ENCODE results near the gene SPATA7.

The SPATA7 gene

GRCh38 chr14:88352698-88353097 is 32.8 kb upstream of the SPATA7 start:
- DNase-seq (ENCODE audit: extremely low read depth, low read depth), result peak; percentile 5
- no peak overlapping the region for H3K4me3 ChIP-seq (replicated peaks; ENCODE audit: low read depth, low read length)
- TF ChIP-seq CTCF (IDR thresholded peaks at IDR 0.05; ENCODE audit: low read depth, low read length, missing control alignments), result no peak

- no peak for TF ChIP-seq CTCF (IDR thresholded peaks at IDR 0.05; ENCODE audit: low read depth, low read length, missing control alignments)
- DNase-seq (ENCODE audit: extremely low read depth, low read depth), result no peak
- H3K4me3 ChIP-seq (replicated peaks; ENCODE audit: low read depth, low read length), result no peak overlapping the region
Observed at GRCh38 chr14:88354358-88354757, 31.1 kb upstream of the SPATA7 start.

DNA sequence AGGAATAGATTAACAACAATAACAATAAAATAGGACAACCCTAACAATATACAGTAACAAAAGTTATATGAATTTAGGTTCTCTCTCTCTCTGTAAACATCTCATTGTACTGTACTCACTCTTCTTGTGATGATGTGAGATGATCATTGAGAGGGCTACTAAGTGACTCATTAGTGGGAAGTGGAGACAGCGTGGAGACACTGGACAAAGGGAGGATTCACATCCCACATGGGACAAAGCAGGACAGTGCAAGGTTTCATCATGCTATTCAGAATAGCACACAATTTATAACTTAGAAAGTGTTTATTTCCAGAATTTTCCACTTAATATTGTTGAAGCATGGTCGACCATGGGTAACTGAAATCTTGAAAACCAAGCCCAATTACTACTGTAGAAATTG is 26.0 kb upstream of the SPATA7 start:
- no peak overlapping the region for H3K4me3 ChIP-seq (replicated peaks; ENCODE audit: low read depth, low read length)
- DNase-seq (ENCODE audit: extremely low read depth, low read depth), result no peak
- TF ChIP-seq CTCF (IDR thresholded peaks at IDR 0.05; ENCODE audit: low read depth, low read length, missing control alignments), result no peak

GRCh38 chr14:88363644-88364043 is 21.8 kb upstream of the SPATA7 start:
- no peak for TF ChIP-seq CTCF (IDR thresholded peaks at IDR 0.05; ENCODE audit: low read depth, low read length, missing control alignments)
- no peak overlapping the region for H3K4me3 ChIP-seq (replicated peaks; ENCODE audit: low read depth, low read length)
- DNase-seq (ENCODE audit: extremely low read depth, low read depth), result no peak

GRCh38 chr14:88364710-88365413 is 20.6 kb upstream of the SPATA7 start:
- no peak for DNase-seq (ENCODE audit: extremely low read depth, low read depth)
- H3K4me3 ChIP-seq (replicated peaks; ENCODE audit: low read depth, low read length), result no peak overlapping the region
- no peak for TF ChIP-seq CTCF (IDR thresholded peaks at IDR 0.05; ENCODE audit: low read depth, low read length, missing control alignments)

DNA sequence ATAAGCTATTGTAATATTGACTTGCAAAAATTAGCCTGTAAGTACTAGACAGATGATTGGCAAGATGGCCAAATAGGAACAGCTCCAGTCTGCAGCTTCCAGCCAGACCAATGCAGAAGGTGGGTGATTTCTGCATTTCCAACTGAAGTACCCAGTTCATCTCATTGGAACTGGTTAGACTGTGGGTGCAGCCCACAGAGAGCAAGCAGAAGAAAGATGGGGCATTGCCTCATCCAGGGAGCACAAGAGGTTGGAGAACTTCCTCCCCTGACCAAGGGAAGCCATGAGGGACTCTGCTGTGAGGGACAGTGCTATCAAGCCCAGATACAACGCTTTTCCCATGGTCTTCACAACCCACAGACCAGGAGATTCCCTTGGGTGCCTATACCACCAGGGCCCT is 16.0 kb upstream of the SPATA7 start:
- H3K4me3 ChIP-seq (replicated peaks; ENCODE audit: low read depth, low read length), result no peak overlapping the region
- TF ChIP-seq CTCF (IDR thresholded peaks at IDR 0.05; ENCODE audit: low read depth, low read length, missing control alignments), result no peak
- no peak for DNase-seq (ENCODE audit: extremely low read depth, low read depth)

Measured in HFF-Myc (cell line).